ENCODE data around the gene DRC7. TPM values are rescaled to one million over a fixed set of nuclear protein-coding genes. Genes with fewer than 3 reads are reported as not detected.

The DRC7 gene
- polyA plus RNA-seq, 1 of the 3 experiments (the other 2 are of a cell fraction), result 0.58 TPM

GRCh38 chr16:57740423-57741071 lies 45.9 kb downstream of the DRC7 start:
- H3K9ac ChIP-seq, result no peak overlapping the region
- CTCF ChIA-PET, result interaction anchor here (0.7 to 3.6 kb wide), 2 partner anchors 17 to 92 kb away, joined by 3 to 19 read pairs; no protein-coding TSS in a partner anchor
- H3K27me3 ChIP-seq (ENCODE audit: insufficient read depth), result no peaks in the 10 kb centered on the region
- peaks cover 0 to 15% of the 10 kb centered on the region in 2 experiments for H3K36me3 ChIP-seq (replicated peaks in 1 of 2; ENCODE audit: control insufficient read depth in 1 of 2, insufficient read depth in 2 of 2, low read length in 1 of 2)
- no peaks in the 10 kb centered on the region for H4K20me1 ChIP-seq (ENCODE audit: insufficient read depth)
- POLR2A ChIA-PET, result no interaction called here
- no peaks in the 10 kb centered on the region for H3F3A ChIP-seq (replicated peaks; ENCODE audit: insufficient read depth)
- H3K9me2 ChIP-seq, result no peaks in the 10 kb centered on the region
- H3K4me3 ChIP-seq (ENCODE audit: low read depth in 2 of 2, low read length in 1 of 2), result no peak overlapping the region
- no peak overlapping the region for H3K27ac ChIP-seq (ENCODE audit: low read depth in 2 of 2, low read length in 1 of 2)
- H3K4me1 ChIP-seq (ENCODE audit: control insufficient read depth in 1 of 2, insufficient read depth in 2 of 2, low read depth in 1 of 2, low read length in 1 of 2), result peaks cover 9 to 15% of the 10 kb centered on the region in 2 experiments; a peak in 2 of 4 replicates
- no peak overlapping the region for H3K4me2 ChIP-seq
- no peak for DNase-seq
- peaks cover 15% of the 10 kb centered on the region; the same call in 1 of the 2 replicates for H3K79me2 ChIP-seq (ENCODE audit: insufficient read depth)
- TF ChIP-seq EP300 (IDR thresholded peaks at IDR 0.05; ENCODE audit: borderline replicate concordance in 1 of 2, low read depth in 1 of 2, low read length in 1 of 2), result no peak
- no peak for TF ChIP-seq RFX5 (IDR thresholded peaks at IDR 0.05; ENCODE audit: low read length)
- TF ChIP-seq PBX3 (IDR thresholded peaks at IDR 0.05), result no peak
- no peak for TF ChIP-seq NFIC (IDR thresholded peaks at IDR 0.05; ENCODE audit: borderline replicate concordance)
- no peak for TF ChIP-seq USF1 (IDR thresholded peaks at IDR 0.05; ENCODE audit: borderline replicate concordance, low read depth)
- TF ChIP-seq POLR2AphosphoS5 (IDR thresholded peaks at IDR 0.05; ENCODE audit: low read depth, low read length), result no peak
- TF ChIP-seq RXRA (IDR thresholded peaks at IDR 0.05; ENCODE audit: borderline replicate concordance, low read depth), result no peak
- no peak for TF ChIP-seq CHD2 (IDR thresholded peaks at IDR 0.05; ENCODE audit: low read length, partially characterized antibody)
- TF ChIP-seq RAD21 (IDR thresholded peaks at IDR 0.05; ENCODE audit: low read length), result no peak
- no peak for TF ChIP-seq TAF1 (IDR thresholded peaks at IDR 0.05; ENCODE audit: borderline replicate concordance, low read depth, low read length)
- TF ChIP-seq TCF12 (IDR thresholded peaks at IDR 0.05), result no peak
- TF ChIP-seq GABPA (IDR thresholded peaks at IDR 0.05; ENCODE audit: low read depth), result no peak
- no peak for TF ChIP-seq MAX (IDR thresholded peaks at IDR 0.05; ENCODE audit: low read depth)
- TF ChIP-seq MEF2A (IDR thresholded peaks at IDR 0.05; ENCODE audit: borderline replicate concordance, low read depth), result no peak
- no peak for TF ChIP-seq TEAD4 (IDR thresholded peaks at IDR 0.05; ENCODE audit: borderline replicate concordance, insufficient read depth)
- no peak for TF ChIP-seq ZBTB33 (IDR thresholded peaks at IDR 0.05; ENCODE audit: borderline replicate concordance, low read depth)
- no peaks in the 10 kb centered on the region for H3K9me3 ChIP-seq
- WGBS (ENCODE audit: low lambda C conversion rate), result 93% methylated on average over 22 of the region's 24 CpGs
- H2AFZ ChIP-seq (ENCODE audit: low read depth), result no peak overlapping the region
